PC-3 (cell line): ENCODE data around the gene ADCY2.

Experiments used
- CTCF ChIP-seq: fragments of 300-600 bp; sonication (generic); conservative IDR thresholded peaks from 2 replicates; pipeline ENCODE4 v1.5.1; 2017; ENCODE audit warnings: antibody characterized with exemption, low read depth, mild to moderate bottlenecking, low read length
- EZH2 ChIP-seq: fragments of 300-600 bp; sonication (generic); IDR thresholded peaks from one replicate; pipeline ENCODE4 v1.6.1; 2017; ENCODE audit warnings: antibody characterized with exemption, mild to moderate bottlenecking, low read length; ENCODE audit not compliant: unreplicated experiment
- EZH2phosphoT487 ChIP-seq: fragments of 300-600 bp; sonication (generic); IDR thresholded peaks from 2 replicates; pipeline ENCODE4 v1.6.1; 2018; ENCODE audit warnings: mild to moderate bottlenecking, antibody characterized with exemption, low read length, borderline replicate concordance

- TF ChIP-seq EZH2 (no peak), CTCF (no peak), EZH2phosphoT487 (no peak)
These were observed 49.9 kb downstream of the ADCY2 start for GRCh38 chr5:7445831-7446230.
